K562 (cell line): ENCODE results near the gene CLEC4M. TPM values are rescaled to one million over a fixed set of nuclear protein-coding genes. Genes with fewer than 3 reads are reported as not detected.
"Not testable (repeated sequence)": the region's sequence is repeated elsewhere in the genome, so short reads cannot be mapped to it uniquely, and the experiment has no call there.

Experiments used
- ATAC-seq: fragments of 200-7000 bp; cut with Tn5 transposase; 3 replicates; pipeline ENCODE4 v1.9.1; 2020; ENCODE audit warnings: moderate library complexity
- BruUV-seq: library from RNA; stranded (reverse); fragments of 400-500 nt; replicated peaks from 2 replicates; lab custom pipeline; 2021; lab: Mats Ljungman, UMichigan
- CTCF ChIA-PET: fragments of 300-600 bp; formaldehyde crosslinking; extraction: SDS; loops from one replicate; lab custom pipeline; 2021; ENCODE audit warnings: low intra/inter-chr PET ratio; lab: Yijun Ruan, JAX
- POLR2A ChIA-PET: fragments of 300-600, 350-650 bp; sonication (Branson Sonifier 250); formaldehyde crosslinking; extraction: SDS; loops from one replicate; lab custom pipeline; 2021; ENCODE audit warnings: antibody characterized with exemption, inconsistent platforms; lab: Yijun Ruan, JAX
- DNase-seq, 4 experiments: peaks; one replicate each; pipeline versions ENCODE4 v3.0.0 to v3.0.0-alpha.2; 2011 to 2018; ENCODE audit warnings: low spot score in 3 of 4, mixed read lengths in 3 of 4; ENCODE audit errors: extremely low read depth in 1 of 4
- FAIRE-seq: peaks from 2 replicates; lab custom pipeline; 2011; peaks lifted over from hg19 to GRCh38; lab: Jason Lieb, UNC
- H2AFZ ChIP-seq: 2 replicates; pipeline ENCODE4 v1.6.0; 2011; ENCODE audit warnings: low read depth, low read length, control low read depth, inconsistent platforms
- H3K27ac ChIP-seq: fragments of 200-600 bp; 3 replicates; pipeline ENCODE4 v1.8.0; 2011; ENCODE audit warnings: low read depth, mild to moderate bottlenecking, control low read depth, inconsistent platforms, low read length, moderate library complexity, mixed read lengths; ENCODE audit errors: extremely low read depth
- H3K27me3 ChIP-seq, 2 experiments: fragments of 300-600 bp in 1 of 2; 2 replicates in 1 of 2; 3 replicates in 1 of 2; pipeline versions ENCODE4 v1.6.0 to v1.8.0; 2011; ENCODE audit warnings: inconsistent platforms in 2 of 2, low read length in 2 of 2, mild to moderate bottlenecking in 1 of 2, mixed read lengths in 1 of 2, moderate library complexity in 1 of 2; ENCODE audit not compliant: control insufficient read depth in 2 of 2, insufficient read depth in 2 of 2
- H3K36me3 ChIP-seq: fragments of 300-600 bp; 3 replicates; pipeline ENCODE4 v1.8.0; 2011; ENCODE audit warnings: mild to moderate bottlenecking, low read length, inconsistent platforms; ENCODE audit not compliant: control insufficient read depth, insufficient read depth
- H3K4me1 ChIP-seq, 2 experiments: fragments of 200-600 bp in 1 of 2; replicated peaks in 1 of 2; 2 replicates in 1 of 2; 3 replicates in 1 of 2; pipeline versions ENCODE4 v1.5.1 to v1.8.0; 2011; ENCODE audit warnings: inconsistent platforms in 2 of 2, low read length in 2 of 2, mild to moderate bottlenecking in 1 of 2, mixed read lengths in 1 of 2, moderate library complexity in 1 of 2; ENCODE audit not compliant: control insufficient read depth in 2 of 2, insufficient read depth in 2 of 2
- H3K4me2 ChIP-seq: 2 replicates; pipeline ENCODE4 v1.6.1; 2011; ENCODE audit warnings: low read length, control low read depth, inconsistent platforms, mixed read lengths; ENCODE audit not compliant: insufficient read depth
- H3K4me3 ChIP-seq: fragments of 200-600 bp; sonication (generic), shearing (Covaris generic); 2 replicates; pipeline ENCODE4 v1.5.1; 2016; ENCODE audit warnings: control low read depth, inconsistent platforms
- H3K79me2 ChIP-seq: fragments of 200-600 bp; 3 replicates; pipeline ENCODE4 v1.8.0; 2011; ENCODE audit warnings: low read length, inconsistent platforms; ENCODE audit not compliant: control insufficient read depth, insufficient read depth
- H3K9ac ChIP-seq, 2 experiments: 2 replicates each; pipeline versions ENCODE4 v1.6.0 to v1.6.1; 2011; ENCODE audit warnings: low read depth in 2 of 2, low read length in 2 of 2, control low read depth in 1 of 2, inconsistent platforms in 1 of 2, mild to moderate bottlenecking in 1 of 2, mixed read lengths in 1 of 2; ENCODE audit not compliant: insufficient read depth in 1 of 2
- H3K9me1 ChIP-seq: one replicate; pipeline ENCODE4 v1.6.0; 2011; ENCODE audit warnings: inconsistent platforms, mild to moderate bottlenecking, low read length, moderate library complexity; ENCODE audit not compliant: control insufficient read depth, insufficient read depth
- H3K9me3 ChIP-seq: replicated peaks from 2 replicates; pipeline ENCODE4 v1.5.1; 2011; ENCODE audit warnings: low read depth, low read length, inconsistent platforms; ENCODE audit not compliant: control insufficient read depth, insufficient read depth
- H4K20me1 ChIP-seq: replicated peaks from 2 replicates; pipeline ENCODE4 v1.6.1; 2011; ENCODE audit warnings: low read length, inconsistent platforms, mixed read lengths; ENCODE audit not compliant: control insufficient read depth, insufficient read depth
- CCNT2 ChIP-seq: IDR thresholded peaks from 2 replicates; pipeline ENCODE4 v1.6.1; 2011; ENCODE audit warnings: borderline replicate concordance, low read depth, mild to moderate bottlenecking, moderate library complexity, mixed read lengths, low read length; ENCODE audit not compliant: insufficient read length; ENCODE audit errors: extremely low read depth
- RBM15 ChIP-seq: fragments of 200-400 bp; formaldehyde crosslinking; IDR thresholded peaks from 2 replicates; pipeline ENCODE4 v1.6.1; 2018; ENCODE audit warnings: mild to moderate bottlenecking, low read length, moderate library complexity; ENCODE audit not compliant: insufficient read depth
- ZNF146 ChIP-seq: IDR thresholded peaks from one replicate; pipeline ENCODE4 v1.6.1; 2018; ENCODE audit warnings: missing compliant biosample characterization; ENCODE audit not compliant: unreplicated experiment
- ZNF583 ChIP-seq: fragments of 250-450 bp; sonication (Bioruptor Pico); IDR thresholded peaks from 2 replicates; pipeline ENCODE4 v1.4.0; 2020
- WGBS: fragments of 100-300 bp; shearing (Covaris generic); methylation state at CpG from one replicate; pipeline ENCODE4 v1.1.6; 2016; ENCODE audit warnings: low coverage, mixed read lengths; ENCODE audit not compliant: insufficient coverage; ENCODE audit errors: missing lambda C conversion rate; 5-methylcytosine and 5-hydroxymethylcytosine counted together
- in situ Hi-C: fragments of 300-500 bp; cut with MboI; formaldehyde crosslinking; loops from 4 replicates; pipeline ENCODE4 v1.15.0; 2018; ENCODE audit warnings: inconsistent platforms, mixed read lengths
- intact Hi-C: fragments of 100-400 bp; cut with micrococcal nuclease; formaldehyde crosslinking; loops from 2 replicates; pipeline ENCODE4 v1.14.2; 2022
- polyA plus RNA-seq, 8 experiments: library from polyadenylated mRNA; depleted of rRNA in 4 of 8; stranded (reverse) in 5 of 8; unstranded in 3 of 8; fragments of >200 nt; fragmentation: Nextera tagmentation in 2 of 8; fragmentation: Illumina TruSeq in 1 of 8; extraction: Ambion mirVana in 2 of 8; extraction: Trizol in 1 of 8; gene quantifications; 2 replicates each; pipeline versions ENCODE4 v1.2.1 to v1.2.3, GENCODE V29; 2011 to 2014; ENCODE audit warnings: inconsistent platforms in 1 of 8, missing spikeins in 1 of 8
- total RNA-seq, 7 experiments: library from RNA; depleted of rRNA in 6 of 7; stranded (reverse); fragments of >200 nt in 6 of 7; fragmentation: Illumina TruSeq in 2 of 7; extraction: Trizol in 2 of 7; gene quantifications; 2 replicates each; pipeline versions ENCODE4 v1.2.1 to v1.2.3, GENCODE V29; 2011 to 2021; ENCODE audit warnings: low replicate concordance in 1 of 7

CLEC4M gene
- total and polyA plus RNA-seq, 9 of the 15 experiments (the other 6 are each of a cell fraction or from before 2014, with no cell fraction given): 0.08 to 0.18 TPM; not detected in 7

GRCh38 chr19:7816040-7816439 is 53.0 kb downstream of the CLEC4M start:
- intact Hi-C loops: not testable (repeated sequence)

GRCh38 chr19:7817801-7818200 is 54.8 kb downstream of the CLEC4M start:
- no peaks in the 10 kb centered on the region for H4K20me1 ChIP-seq
- no peak overlapping the region for H3K9ac ChIP-seq
- H3K4me1 ChIP-seq: no peaks in the 10 kb centered on the region
- ATAC-seq (no peak), DNase-seq (no peak), FAIRE-seq (no peak)
- no TSS peak for BruUV-seq
- H3K27ac ChIP-seq: no peak overlapping the region
- 0% methylated on average over 1 of the region's 1 CpG for WGBS
- no peaks in the 10 kb centered on the region for H3K9me1 ChIP-seq
- no peak overlapping the region for H3K4me3 ChIP-seq
- H3K9me3 ChIP-seq: no peaks in the 10 kb centered on the region
- H3K79me2 ChIP-seq: no peaks in the 10 kb centered on the region
- no peaks in the 10 kb centered on the region for H3K36me3 ChIP-seq
- in situ Hi-C loops (no loop called here), intact Hi-C loops (no loop called here)
- H3K4me2 ChIP-seq: no peak overlapping the region
- no peaks in the 10 kb centered on the region; a peak in 1 of 5 replicates for H3K27me3 ChIP-seq
- H2AFZ ChIP-seq: no peak overlapping the region
- ChIA-PET CTCF (no interaction called here), POLR2A (interaction anchor here (1.3 kb wide), 1 partner anchor 20 kb away, joined by 3 read pairs; no protein-coding TSS in a partner anchor)
- no peak for TF ChIP-seq CCNT2
- TF ChIP-seq ZNF583 (CRISPR knock-in tag): no peak
- no peak for TF ChIP-seq RBM15

More at GRCh38 chr19:7816040-7816439, 53.0 kb downstream of the CLEC4M start:
- H3K9me1 ChIP-seq, POLR2A ChIA-PET, H3K4me3 ChIP-seq, BruUV-seq, H3K9ac ChIP-seq, H3K36me3 ChIP-seq, CTCF ChIA-PET, H3K4me2 ChIP-seq, DNase-seq, FAIRE-seq, H3K9me3 ChIP-seq, ATAC-seq, in situ Hi-C loops, H3K79me2 ChIP-seq, H2AFZ ChIP-seq, H3K27me3 ChIP-seq: not testable (repeated sequence)
- WGBS: 0% methylated on average over 3 of the region's 3 CpGs
- peak; percentile 63 for TF ChIP-seq ZNF146
- TF ChIP-seq, all 486 proteins: peak for 1; not testable (repeated sequence) for 485
- H4K20me1 ChIP-seq, H3K27ac ChIP-seq, H3K4me1 ChIP-seq: not testable (repeated sequence)
